ENCODE results near the gene TBC1D13.

- TF ChIP-seq REST (IDR thresholded peaks at IDR 0.05; ENCODE audit: unreplicated experiment) = no peak
- no peak for TF ChIP-seq CTCF (conservative IDR thresholded peaks at IDR 0.05; ENCODE audit: low read depth in 2 of 2)
- TF ChIP-seq POLR2AphosphoS5 (IDR thresholded peaks at IDR 0.05; ENCODE audit: low read depth) = no peak
- TF ChIP-seq JUNB (IDR thresholded peaks at IDR 0.05; ENCODE audit: unreplicated experiment) = no peak
- TF ChIP-seq ZNF462 (CRISPR knock-in tag; IDR thresholded peaks at IDR 0.05) = no peak
These were observed 23.8 kb downstream of the TBC1D13 start for GRCh38 chr9:128810873-128811272.
